ENCODE results near the gene MTUS2. TPM values are rescaled to one million over a fixed set of nuclear protein-coding genes. Genes with fewer than 3 reads are reported as not detected.

Gene MTUS2
- total and polyA plus RNA-seq, 9 of the 15 experiments (the other 6 are each of a cell fraction or from before 2014, with no cell fraction given) = 0.01 to 0.28 (median 0.06) TPM; not detected in 1

GRCh38 chr13:29161676-29162075 is 341.5 kb downstream of the MTUS2 start (continued):
- TF ChIP-seq, protein P1, sequence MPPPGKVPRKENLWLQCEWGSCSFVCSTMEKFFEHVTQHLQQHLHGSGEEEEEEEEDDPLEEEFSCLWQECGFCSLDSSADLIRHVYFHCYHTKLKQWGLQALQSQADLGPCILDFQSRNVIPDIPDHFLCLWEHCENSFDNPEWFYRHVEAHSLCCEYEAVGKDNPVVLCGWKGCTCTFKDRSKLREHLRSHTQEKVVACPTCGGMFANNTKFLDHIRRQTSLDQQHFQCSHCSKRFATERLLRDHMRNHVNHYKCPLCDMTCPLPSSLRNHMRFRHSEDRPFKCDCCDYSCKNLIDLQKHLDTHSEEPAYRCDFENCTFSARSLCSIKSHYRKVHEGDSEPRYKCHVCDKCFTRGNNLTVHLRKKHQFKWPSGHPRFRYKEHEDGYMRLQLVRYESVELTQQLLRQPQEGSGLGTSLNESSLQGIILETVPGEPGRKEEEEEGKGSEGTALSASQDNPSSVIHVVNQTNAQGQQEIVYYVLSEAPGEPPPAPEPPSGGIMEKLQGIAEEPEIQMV (tag; conservative IDR thresholded peaks at IDR 0.05; ENCODE audit: low read depth) = no peak

DNA sequence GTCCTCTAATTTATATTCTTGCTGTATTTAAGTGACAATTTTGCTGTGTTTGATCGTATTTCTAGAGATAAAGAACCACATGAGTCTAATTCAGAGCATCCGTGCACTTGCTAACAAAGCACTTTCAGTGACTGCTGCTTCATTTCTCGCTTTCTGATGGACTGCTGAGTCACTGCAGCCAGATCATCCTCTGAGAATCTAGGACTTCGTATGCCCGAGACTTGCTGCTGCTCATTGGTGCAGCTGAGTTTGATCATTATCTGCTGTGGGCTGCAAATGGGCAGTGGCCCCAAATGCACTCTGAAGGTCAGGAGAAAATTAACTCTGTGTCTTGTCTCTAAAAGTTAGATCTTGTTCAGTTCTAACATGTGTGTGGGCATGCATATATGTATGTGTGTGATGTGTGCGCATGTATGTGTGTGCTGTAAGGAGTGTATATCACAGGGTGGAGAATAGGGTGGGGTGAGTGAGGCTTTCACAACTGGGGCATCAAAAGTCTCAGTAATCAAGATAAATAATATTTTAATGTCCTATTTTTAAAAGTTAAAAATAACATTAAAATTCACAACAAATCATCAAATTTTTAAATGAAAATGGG is 342.6 kb downstream of the MTUS2 start:
- no peak overlapping the region for H3K9ac ChIP-seq (ENCODE audit: insufficient read depth in 1 of 2, low read depth in 2 of 2, low read length in 2 of 2)
- H3K4me3 ChIP-seq = no peak overlapping the region
- intact Hi-C loops (cut with micrococcal nuclease) = no loop called here
- ChIA-PET CTCF (ENCODE audit: low intra/inter-chr PET ratio) (no interaction called here), POLR2A (no interaction called here)
- ATAC-seq (no peak), DNase-seq (ENCODE audit: extremely low read depth in 1 of 4, low spot score in 3 of 4) (peak in 1 of 4 experiments; percentile 1), FAIRE-seq (no peak)
- H4K20me1 ChIP-seq (replicated peaks; ENCODE audit: control insufficient read depth, insufficient read depth, low read length) = no peaks in the 10 kb centered on the region
- in situ Hi-C loops (cut with MboI) = no loop called here
- no peak overlapping the region for H2AFZ ChIP-seq (ENCODE audit: low read depth, low read length)
- WGBS (ENCODE audit: insufficient coverage, low coverage, missing lambda C conversion rate) = 0% methylated on average over 6 of the region's 6 CpGs
- no peaks in the 10 kb centered on the region for H3K4me1 ChIP-seq (replicated peaks in 1 of 2; ENCODE audit: control insufficient read depth in 2 of 2, insufficient read depth in 2 of 2, low read length in 2 of 2)
- H3K36me3 ChIP-seq (ENCODE audit: control insufficient read depth, insufficient read depth, low read length) = no peaks in the 10 kb centered on the region
- no peaks in the 10 kb centered on the region for H3K79me2 ChIP-seq (ENCODE audit: control insufficient read depth, insufficient read depth, low read length)
- no peaks in the 10 kb centered on the region for H3K9me1 ChIP-seq (ENCODE audit: control insufficient read depth, insufficient read depth, low read length)
- no TSS peak for BruUV-seq (replicated peaks)
- H3K27me3 ChIP-seq (ENCODE audit: control insufficient read depth in 2 of 2, insufficient read depth in 2 of 2, low read length in 2 of 2) = no peaks in the 10 kb centered on the region
- no peaks in the 10 kb centered on the region for H3K9me3 ChIP-seq (replicated peaks; ENCODE audit: control insufficient read depth, insufficient read depth, low read depth, low read length)
- no peak overlapping the region for H3K27ac ChIP-seq (ENCODE audit: extremely low read depth, low read depth, low read length)
- H3K4me2 ChIP-seq (ENCODE audit: insufficient read depth, low read length) = no peak overlapping the region
- TF ChIP-seq CC2D1A (IDR thresholded peaks at IDR 0.05) = no peak
- no peak for TF ChIP-seq PHF8 (IDR thresholded peaks at IDR 0.05; ENCODE audit: borderline replicate concordance, low read length)
- no peak for TF ChIP-seq KLF1 (tag; IDR thresholded peaks at IDR 0.05)
- no peak for TF ChIP-seq HNRNPK (IDR thresholded peaks at IDR 0.05; ENCODE audit: low read depth, low read length, poor library complexity, severe bottlenecking)
- TF ChIP-seq, protein P2, sequence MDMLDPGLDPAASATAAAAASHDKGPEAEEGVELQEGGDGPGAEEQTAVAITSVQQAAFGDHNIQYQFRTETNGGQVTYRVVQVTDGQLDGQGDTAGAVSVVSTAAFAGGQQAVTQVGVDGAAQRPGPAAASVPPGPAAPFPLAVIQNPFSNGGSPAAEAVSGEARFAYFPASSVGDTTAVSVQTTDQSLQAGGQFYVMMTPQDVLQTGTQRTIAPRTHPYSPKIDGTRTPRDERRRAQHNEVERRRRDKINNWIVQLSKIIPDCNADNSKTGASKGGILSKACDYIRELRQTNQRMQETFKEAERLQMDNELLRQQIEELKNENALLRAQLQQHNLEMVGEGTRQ (CRISPR knock-in tag; IDR thresholded peaks at IDR 0.05) = no peak
- TF ChIP-seq ZFP1 (CRISPR knock-in tag; IDR thresholded peaks at IDR 0.05) = no peak
- no peak for TF ChIP-seq ZEB2 (IDR thresholded peaks at IDR 0.05)
- 0 out of 2 replicates have a peak, but pooled peaks have one; percentile 35 for TF ChIP-seq MAFG (tag; conservative IDR thresholded peaks at IDR 0.05)
- TF ChIP-seq USF1 (CRISPR knock-in tag; IDR thresholded peaks at IDR 0.05) = no peak
- TF ChIP-seq MBD1 (CRISPR knock-in tag; IDR thresholded peaks at IDR 0.05) = no peak
- no peak for TF ChIP-seq MCM2 (IDR thresholded peaks at IDR 0.05; ENCODE audit: low read depth)
- TF ChIP-seq CHAMP1 (IDR thresholded peaks at IDR 0.05) = no peak
- no peak for TF ChIP-seq CAMTA2 (CRISPR knock-in tag; conservative IDR thresholded peaks at IDR 0.05)
- peak; percentile 48 for TF ChIP-seq NFE2 (IDR thresholded peaks at IDR 0.05; ENCODE audit: low read depth)

All from K562 (cell line).